ENCODE results near the gene GLG1.
"Not testable (repeated sequence)": the region's sequence is repeated elsewhere in the genome, so short reads cannot be mapped to it uniquely, and the experiment has no call there.

The GLG1 gene

GRCh38 chr16:74574146-74574545, 32.8 kb downstream of the GLG1 start:
- DNase-seq (ENCODE audit: low read depth), result no peak

GRCh38 chr16:74573622-74574021, 33.3 kb downstream of the GLG1 start:
- no peak for DNase-seq (ENCODE audit: low read depth)

GRCh38 chr16:74570412-74571301, 36.3 kb downstream of the GLG1 start:
- no peak for DNase-seq (ENCODE audit: low read depth)

GRCh38 chr16:74568961-74569631, 37.8 kb downstream of the GLG1 start:
- no peak for DNase-seq (ENCODE audit: low read depth)

GRCh38 chr16:74567901-74568300, 39.0 kb downstream of the GLG1 start:
- no peak for DNase-seq (ENCODE audit: low read depth)

- DNase-seq (ENCODE audit: low read depth), result no peak
Observed at GRCh38 chr16:74565378-74565777, 41.5 kb downstream of the GLG1 start.

- DNase-seq (ENCODE audit: low read depth), result no peak
Observed at GRCh38 chr16:74564451-74564984, 42.4 kb downstream of the GLG1 start.

- no peak for DNase-seq (ENCODE audit: low read depth)
Observed at GRCh38 chr16:74563828-74564263, 43.1 kb downstream of the GLG1 start.

- no peak for DNase-seq (ENCODE audit: low read depth)
Observed at GRCh38 chr16:74562117-74562516, 44.8 kb downstream of the GLG1 start.

GRCh38 chr16:74561626-74562025, 45.3 kb downstream of the GLG1 start:
- DNase-seq (ENCODE audit: low read depth), result no peak

- DNase-seq (ENCODE audit: low read depth), result no peak
Observed at GRCh38 chr16:74560912-74561311, 46.0 kb downstream of the GLG1 start.

- DNase-seq (ENCODE audit: low read depth), result no peak
Observed at GRCh38 chr16:74558873-74559272, 48.0 kb downstream of the GLG1 start.

- no peak for DNase-seq (ENCODE audit: low read depth)
Observed at GRCh38 chr16:74557275-74557674, 49.6 kb downstream of the GLG1 start.

GRCh38 chr16:74556375-74556922, 50.5 kb downstream of the GLG1 start:
- no peak for DNase-seq (ENCODE audit: low read depth)

- not testable (repeated sequence) for DNase-seq (ENCODE audit: low read depth)
Observed at GRCh38 chr16:74552357-74552756, 54.6 kb downstream of the GLG1 start.

- not testable (repeated sequence) for DNase-seq (ENCODE audit: low read depth)
Observed at GRCh38 chr16:74550227-74551019, 56.5 kb downstream of the GLG1 start.

- not testable (repeated sequence) for DNase-seq (ENCODE audit: low read depth)
Observed at GRCh38 chr16:74546112-74546511, 60.8 kb downstream of the GLG1 start.

GRCh38 chr16:74542911-74543578, 63.9 kb downstream of the GLG1 start:
- DNase-seq (ENCODE audit: low read depth), result not testable (repeated sequence)

- not testable (repeated sequence) for DNase-seq (ENCODE audit: low read depth)
Observed at GRCh38 chr16:74540663-74541062, 66.3 kb downstream of the GLG1 start.

GRCh38 chr16:74538801-74539200, 68.1 kb downstream of the GLG1 start:
- not testable (repeated sequence) for DNase-seq (ENCODE audit: low read depth)

GRCh38 chr16:74537746-74538145, 69.2 kb downstream of the GLG1 start:
- DNase-seq (ENCODE audit: low read depth), result not testable (repeated sequence)
